Stimulated activated naive CD8-positive, alpha-beta T cell treated with anti-CD3 and anti-CD28 coated beads, Interleukin-15, amount 100 ng/mL, for 72 hours (primary cell): Measurements from ENCODE around the gene PBX1.
A peak's percentile ranks its signal among the peaks of the same experiment; 100 is the strongest.

Experiments
- ATAC-seq: fragments of 150-1000 bp; cut with Tn5 transposase; 2 replicates; pipeline ENCODE4 v1.10.0; 2021; ENCODE audit warnings: mild to moderate bottlenecking, moderate library complexity
- DNase-seq, 2 donors: peaks; one replicate each; pipeline ENCODE4 v3.0.0; 2021 to 2022
- H3K27ac Mint-ChIP-seq, 2 donors: one replicate each; pipeline ENCODE4 v1.8.0; 2022; ENCODE audit warnings: mild to moderate bottlenecking in 2 of 2, mixed read lengths in 2 of 2, moderate library complexity in 2 of 2
- H3K27me3 Mint-ChIP-seq: one replicate; pipeline ENCODE4 v1.8.0; 2022; ENCODE audit warnings: mixed read lengths
- H3K4me1 Mint-ChIP-seq: one replicate; pipeline ENCODE4 v1.8.0; 2022; ENCODE audit warnings: mild to moderate bottlenecking, mixed read lengths
- H3K4me3 Mint-ChIP-seq, 2 donors: one replicate each; pipeline ENCODE4 v1.8.0; 2022; ENCODE audit warnings: mild to moderate bottlenecking in 2 of 2, mixed read lengths in 2 of 2, moderate library complexity in 1 of 2
- H3K9me3 Mint-ChIP-seq, 2 donors: one replicate each; pipeline ENCODE4 v1.8.0; 2022; ENCODE audit warnings: mixed read lengths in 2 of 2

Gene PBX1

DNA sequence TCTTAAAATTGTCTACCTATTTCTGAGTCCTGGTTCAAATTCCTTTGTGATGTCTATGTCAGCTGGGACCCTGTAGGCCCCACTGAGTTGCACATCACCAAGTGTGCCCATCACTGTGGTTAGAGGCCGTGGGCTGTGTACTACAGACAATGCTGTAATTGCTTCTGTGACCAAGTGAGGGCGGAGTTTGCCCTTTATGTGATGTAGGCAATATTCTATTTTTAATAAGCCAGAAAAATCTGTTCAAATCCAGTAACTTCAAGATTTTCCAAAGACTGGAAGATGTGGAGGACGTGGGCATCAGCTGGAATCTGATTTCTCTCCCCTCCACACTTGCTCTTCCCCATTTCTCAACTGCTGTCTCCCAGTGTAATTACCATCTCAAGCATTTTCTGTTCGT is 215.4 kb downstream of the PBX1 start:
- no peaks in the 10 kb centered on the region for H3K27me3 Mint-ChIP-seq
- H3K27ac Mint-ChIP-seq: no peak overlapping the region
- H3K9me3 Mint-ChIP-seq: peaks cover 0 to 5% of the 10 kb centered on the region in 2 donors
- DNase-seq (no peak), ATAC-seq (no peak)
- no peak overlapping the region for H3K4me3 Mint-ChIP-seq
- H3K4me1 Mint-ChIP-seq: no peaks in the 10 kb centered on the region

DNA sequence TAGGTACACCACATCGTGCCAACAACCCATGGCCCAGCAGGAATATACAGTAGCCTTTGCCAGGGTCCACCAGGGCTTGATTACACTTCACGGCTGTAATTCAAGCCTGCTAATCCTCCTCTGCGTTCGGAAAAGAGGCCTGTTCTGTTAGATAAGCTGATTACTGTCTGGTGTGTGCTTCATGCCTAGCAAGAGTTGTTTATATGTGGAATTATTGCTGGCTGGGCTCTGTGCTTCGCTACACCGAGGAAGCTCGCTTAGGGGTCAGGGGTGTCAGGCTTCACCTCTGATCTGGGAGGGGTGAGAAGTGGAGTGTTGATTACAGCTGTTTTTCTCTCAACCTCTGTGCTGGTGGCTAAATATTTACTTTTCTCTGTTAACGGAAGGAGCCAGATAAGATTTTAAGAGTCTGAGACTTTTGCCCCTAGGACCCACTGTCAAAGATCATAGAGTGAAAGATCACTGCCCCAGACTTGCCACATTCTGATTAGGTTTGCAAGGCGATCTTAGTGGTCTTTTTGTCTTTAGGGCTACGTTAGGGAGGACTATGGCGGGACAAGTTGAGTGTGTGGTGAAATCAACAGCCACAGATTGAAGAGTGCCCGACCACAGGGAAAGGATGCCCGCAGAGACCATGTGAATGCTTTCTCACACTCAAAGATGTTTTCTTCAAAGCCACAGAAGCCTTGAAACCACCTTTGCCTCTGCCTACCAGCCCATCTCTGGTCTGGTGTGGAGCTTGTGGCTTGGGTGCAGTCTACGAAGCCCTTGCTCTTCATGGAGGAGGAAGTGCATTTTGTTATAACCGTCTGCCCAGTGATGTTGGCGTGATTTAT is 216.1 kb downstream of the PBX1 start:
- H3K9me3 Mint-ChIP-seq: peaks cover 0 to 5% of the 10 kb centered on the region in 2 donors
- H3K4me1 Mint-ChIP-seq: no peaks in the 10 kb centered on the region
- H3K4me3 Mint-ChIP-seq: no peak overlapping the region
- no peak overlapping the region for H3K27ac Mint-ChIP-seq
- no peaks in the 10 kb centered on the region for H3K27me3 Mint-ChIP-seq
- no peak for DNase-seq
- no peak for ATAC-seq

DNA sequence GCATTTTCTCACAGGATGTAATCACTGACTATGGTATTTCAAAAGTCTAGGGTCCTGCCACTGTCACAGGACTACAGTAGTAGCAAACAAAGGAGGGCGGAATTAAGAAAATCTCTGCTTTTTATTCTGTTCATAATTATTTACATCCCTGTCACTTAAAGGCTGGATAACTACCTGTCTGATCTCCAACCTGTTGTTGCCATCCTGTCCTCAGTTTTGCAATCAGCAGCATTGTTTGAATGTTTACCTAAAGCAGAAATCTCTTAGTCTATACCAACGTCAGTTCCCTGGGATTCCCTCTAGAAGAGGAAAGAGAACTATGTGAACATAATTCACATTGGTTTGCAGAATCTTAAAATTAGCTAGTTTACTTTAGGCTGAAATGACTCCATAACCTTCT is 218.5 kb downstream of the PBX1 start:
- Mint-ChIP-seq H3K27ac (no peak overlapping the region), H3K4me1 (no peaks in the 10 kb centered on the region), H3K27me3 (no peaks in the 10 kb centered on the region), H3K9me3 (peaks cover 0 to 5% of the 10 kb centered on the region in 2 donors), H3K4me3 (no peak overlapping the region)
- DNase-seq (no peak), ATAC-seq (no peak)

DNA sequence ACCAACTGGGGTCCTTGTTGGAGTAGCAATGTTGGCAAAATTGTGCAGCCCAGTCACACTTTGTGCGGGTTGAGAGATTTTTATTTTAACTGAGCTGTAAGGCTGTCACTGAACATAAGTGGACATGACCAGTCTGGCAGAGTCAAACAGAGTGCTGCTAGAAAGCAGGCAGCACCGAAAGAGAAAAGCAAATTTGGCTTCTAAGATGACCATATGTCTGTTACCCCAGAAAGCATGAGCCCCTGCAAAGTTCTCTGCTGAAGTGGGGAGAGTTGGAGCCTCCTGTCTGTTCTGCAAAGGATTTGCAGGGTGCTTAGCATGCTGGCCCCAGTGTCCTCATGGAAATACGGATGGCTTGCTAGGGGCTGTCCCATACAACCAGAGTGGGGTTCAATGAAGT is 220.4 kb downstream of the PBX1 start:
- Mint-ChIP-seq H3K27ac (no peak overlapping the region), H3K4me1 (no peaks in the 10 kb centered on the region), H3K4me3 (no peak overlapping the region), H3K27me3 (no peaks in the 10 kb centered on the region), H3K9me3 (no peaks in the 10 kb centered on the region)
- ATAC-seq (no peak), DNase-seq (no peak)

DNA sequence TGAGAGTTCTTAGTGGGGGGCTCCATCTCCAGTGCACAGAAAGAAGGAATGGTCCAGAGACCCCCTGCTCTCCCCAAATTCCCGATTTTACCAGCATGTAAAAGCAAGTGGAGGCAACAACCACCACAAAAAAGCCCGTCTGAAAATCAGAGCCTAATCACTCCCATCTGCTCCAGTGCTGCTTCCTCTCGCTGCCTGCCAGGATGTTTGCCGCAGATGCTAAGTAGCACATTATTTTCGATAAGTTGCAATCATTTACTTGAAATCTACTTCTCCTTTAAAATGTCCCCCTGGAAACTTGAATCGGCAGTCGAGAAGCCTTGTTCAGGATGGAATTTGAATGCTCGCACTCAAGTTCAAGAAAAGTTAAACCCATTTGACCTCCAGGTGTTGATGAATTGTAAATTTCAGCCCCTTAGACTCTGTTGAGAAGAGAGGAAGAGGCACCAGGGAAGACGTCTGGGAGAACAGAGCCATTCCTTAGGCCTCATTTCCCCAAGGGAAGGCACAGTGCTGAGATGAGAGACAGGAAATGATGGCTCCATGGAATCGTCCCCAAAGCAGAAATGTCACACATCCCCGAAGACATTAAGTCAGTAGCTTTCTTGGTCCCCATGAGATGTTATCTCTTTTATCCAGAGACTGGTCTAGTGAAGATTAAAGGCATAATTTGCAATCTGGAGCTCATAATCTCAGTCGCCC is 221.3 kb downstream of the PBX1 start:
- H3K4me1 Mint-ChIP-seq: no peaks in the 10 kb centered on the region
- DNase-seq (no peak), ATAC-seq (no peak)
- H3K27me3 Mint-ChIP-seq: no peaks in the 10 kb centered on the region
- no peaks in the 10 kb centered on the region for H3K9me3 Mint-ChIP-seq
- H3K27ac Mint-ChIP-seq: no peak overlapping the region
- no peak overlapping the region for H3K4me3 Mint-ChIP-seq

DNA sequence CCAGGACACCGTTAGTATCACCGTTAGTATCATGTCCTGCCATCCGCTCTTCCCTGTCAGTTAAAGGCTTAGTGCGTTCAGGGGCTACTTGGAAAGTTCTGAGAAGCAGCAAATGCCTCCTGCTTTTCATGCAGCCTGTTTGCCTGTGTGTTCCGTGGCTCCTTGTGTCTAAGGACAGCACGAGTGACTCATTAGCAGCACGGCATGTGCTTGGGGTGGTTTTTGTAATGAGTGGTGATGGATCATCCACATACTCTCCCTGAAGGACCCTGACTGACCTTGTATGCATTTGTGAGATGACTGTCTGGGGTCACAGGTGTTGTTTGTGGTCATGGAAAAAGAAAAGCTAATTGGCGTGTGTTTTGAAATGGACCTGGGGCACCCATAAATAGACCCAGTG is 221.9 kb downstream of the PBX1 start:
- H3K27ac Mint-ChIP-seq: no peak overlapping the region
- H3K4me3 Mint-ChIP-seq: no peak overlapping the region
- H3K9me3 Mint-ChIP-seq: no peaks in the 10 kb centered on the region
- ATAC-seq (no peak), DNase-seq (no peak)
- peaks cover under 1% of the 10 kb centered on the region for H3K27me3 Mint-ChIP-seq
- no peaks in the 10 kb centered on the region for H3K4me1 Mint-ChIP-seq

DNA sequence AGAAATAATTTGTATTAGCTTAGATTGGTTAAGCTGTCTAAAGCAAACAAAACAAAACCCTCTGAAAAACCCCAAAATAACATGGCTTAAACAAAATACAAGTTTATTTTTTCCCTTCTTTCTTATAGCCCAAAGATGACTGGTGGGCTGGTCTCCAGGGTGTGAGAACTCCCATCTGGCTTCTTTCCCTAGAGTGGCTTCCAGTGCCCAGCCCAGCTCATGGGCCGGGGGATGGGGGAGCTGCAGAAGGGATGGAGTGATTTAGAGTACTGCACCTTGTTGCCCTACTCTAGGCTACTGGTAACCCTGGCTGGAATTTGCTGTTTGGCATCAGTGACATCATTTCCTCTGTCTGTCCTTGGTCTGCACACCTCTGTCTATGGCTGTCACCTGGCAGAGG is 223.0 kb downstream of the PBX1 start:
- Mint-ChIP-seq H3K4me1 (no peaks in the 10 kb centered on the region), H3K27ac (no peak overlapping the region), H3K4me3 (no peak overlapping the region), H3K27me3 (peaks cover 11% of the 10 kb centered on the region), H3K9me3 (no peaks in the 10 kb centered on the region)
- DNase-seq: no peak
- no peak for ATAC-seq

DNA sequence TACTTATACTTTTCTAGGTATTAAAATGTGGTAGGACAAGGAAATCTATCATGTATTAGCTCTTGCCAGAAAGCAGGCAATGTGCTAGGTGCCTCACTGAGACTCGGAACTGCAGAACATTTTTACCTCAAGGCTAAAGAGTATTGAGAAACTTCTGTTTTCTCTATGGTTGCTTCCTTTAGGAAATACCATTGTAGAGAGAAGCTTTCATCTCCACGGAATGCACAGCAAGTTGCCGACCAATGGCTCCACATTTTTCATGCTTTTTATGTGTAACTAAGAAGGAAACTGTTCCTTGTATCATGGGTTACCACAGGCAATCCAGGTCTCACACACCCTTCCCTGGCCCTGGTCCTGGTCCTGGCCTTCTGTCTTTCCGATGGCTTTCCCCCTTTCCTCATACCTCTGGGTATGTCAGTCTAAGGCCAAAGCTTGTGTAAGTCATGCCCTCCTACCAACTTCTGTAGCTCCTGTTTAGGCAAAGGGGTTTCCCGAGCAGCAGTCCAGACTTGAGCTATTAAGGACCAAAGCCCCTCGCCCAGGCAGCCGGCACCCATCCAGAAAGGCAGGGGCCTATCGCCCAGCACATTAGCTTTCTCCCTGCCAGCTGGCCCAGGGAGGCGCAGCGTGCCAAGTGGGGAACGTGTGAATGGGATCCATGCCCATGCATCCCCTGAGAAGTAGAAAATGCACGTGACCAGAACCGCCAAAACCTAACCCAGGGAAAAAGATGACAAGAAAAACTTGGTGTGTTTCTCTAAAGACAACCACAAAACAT is 225.0 kb downstream of the PBX1 start:
- no peak for DNase-seq
- no peak overlapping the region for H3K27ac Mint-ChIP-seq
- no peaks in the 10 kb centered on the region for H3K4me1 Mint-ChIP-seq
- H3K4me3 Mint-ChIP-seq: no peak overlapping the region
- no peaks in the 10 kb centered on the region for H3K9me3 Mint-ChIP-seq
- no peak for ATAC-seq
- peaks cover 19% of the 10 kb centered on the region for H3K27me3 Mint-ChIP-seq

DNA sequence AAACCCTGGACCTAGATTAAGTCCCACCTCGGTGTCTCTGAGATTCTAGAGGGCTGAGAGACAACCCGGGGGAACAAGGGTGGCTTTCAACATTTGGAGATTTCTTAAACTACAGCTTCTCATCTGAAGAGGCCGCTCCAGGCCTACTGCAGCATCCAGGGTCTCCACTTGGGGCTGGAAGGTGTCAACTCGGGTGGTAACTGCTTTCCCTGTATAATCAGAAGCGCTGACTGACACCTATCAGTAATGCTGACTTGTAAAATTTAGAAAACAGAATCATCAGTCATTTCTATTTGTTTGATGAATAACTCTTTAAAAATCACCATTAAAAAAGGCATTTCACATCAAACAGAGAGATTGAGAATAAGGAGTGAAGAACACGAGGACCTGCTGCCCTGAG is 226.0 kb downstream of the PBX1 start:
- Mint-ChIP-seq H3K4me3 (no peak overlapping the region), H3K4me1 (no peaks in the 10 kb centered on the region), H3K27ac (no peak overlapping the region), H3K9me3 (no peaks in the 10 kb centered on the region), H3K27me3 (peaks cover 19% of the 10 kb centered on the region)
- DNase-seq (no peak), ATAC-seq (no peak)

DNA sequence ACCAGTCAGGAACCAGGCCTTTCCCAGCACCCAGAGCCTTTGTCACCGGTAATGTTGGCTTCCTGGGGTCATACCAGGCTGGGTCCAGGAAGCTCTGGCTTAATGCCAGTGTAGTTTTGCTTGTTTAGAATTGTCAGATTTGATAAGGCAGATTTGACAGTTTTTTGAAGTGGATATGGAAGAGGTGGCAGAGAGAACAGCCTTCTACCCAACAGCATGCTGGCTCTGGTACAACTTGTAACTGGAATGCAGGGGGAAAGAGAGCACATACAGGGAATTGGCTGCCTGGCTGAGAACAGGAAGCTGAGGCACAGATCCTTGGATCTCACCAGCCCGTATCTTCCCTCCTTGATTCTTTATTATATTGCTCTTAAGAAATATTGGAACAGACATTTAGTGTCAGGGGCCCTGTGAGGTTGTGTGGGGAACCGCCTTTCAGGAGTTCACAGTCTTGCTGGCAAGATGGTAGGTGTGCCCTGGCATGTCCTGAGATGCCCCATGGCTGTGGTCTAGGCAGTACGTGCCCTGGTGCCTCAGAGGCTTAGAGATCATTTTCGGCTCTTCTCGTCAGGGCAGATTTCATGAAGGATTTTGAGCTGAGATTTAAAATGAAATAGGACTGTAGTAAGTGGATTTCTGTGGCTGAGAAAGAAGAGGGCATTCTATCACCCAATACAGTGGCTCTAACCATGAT is 227.0 kb downstream of the PBX1 start:
- Mint-ChIP-seq H3K9me3 (no peaks in the 10 kb centered on the region), H3K27ac (no peak overlapping the region), H3K27me3 (peaks cover 19% of the 10 kb centered on the region), H3K4me1 (no peaks in the 10 kb centered on the region), H3K4me3 (no peak overlapping the region)
- no peak for DNase-seq
- ATAC-seq: no peak

DNA sequence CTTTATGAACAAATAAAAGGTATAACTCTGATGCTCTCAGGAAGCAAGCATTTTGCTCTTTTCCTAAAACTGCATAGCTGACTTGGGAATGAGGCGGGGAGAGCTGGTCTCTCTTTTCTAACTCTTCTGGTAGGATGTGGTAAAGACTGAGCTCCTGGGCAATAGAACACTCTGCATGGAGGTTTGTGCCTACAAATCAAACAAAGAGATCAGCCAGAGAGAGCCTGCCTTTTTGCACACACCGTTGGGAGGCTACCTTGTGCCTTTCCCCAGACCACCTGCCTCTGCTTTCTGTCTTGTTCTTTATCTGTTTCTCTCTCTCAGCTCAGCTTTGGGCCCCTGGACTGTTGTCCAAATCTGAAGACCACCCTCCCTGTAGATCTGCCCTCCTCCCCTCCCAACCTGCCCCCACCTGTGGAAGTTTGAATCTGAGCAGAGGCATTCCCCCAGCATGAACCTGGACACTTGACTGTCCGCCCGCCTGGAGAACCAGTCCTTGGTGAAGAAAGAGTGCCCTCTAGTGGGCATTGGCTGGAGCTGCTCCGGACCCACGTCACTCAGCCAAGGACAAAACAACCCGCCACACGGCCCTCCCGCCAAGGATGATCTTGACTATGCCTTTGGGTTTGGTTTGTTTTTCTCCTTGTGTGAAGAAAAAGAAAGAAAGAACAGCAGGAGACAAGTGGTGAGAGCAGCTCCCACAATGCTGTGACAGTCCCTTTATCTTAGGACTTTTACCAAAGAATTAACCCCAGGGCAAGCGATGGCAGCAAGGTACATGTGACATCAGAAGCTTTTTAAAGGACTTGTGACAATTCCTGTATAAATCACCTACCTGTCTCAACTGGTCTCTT is 228.2 kb downstream of the PBX1 start:
- peak overlapping the region in 1 of 2 donors; percentile 15 for H3K27ac Mint-ChIP-seq

DNA sequence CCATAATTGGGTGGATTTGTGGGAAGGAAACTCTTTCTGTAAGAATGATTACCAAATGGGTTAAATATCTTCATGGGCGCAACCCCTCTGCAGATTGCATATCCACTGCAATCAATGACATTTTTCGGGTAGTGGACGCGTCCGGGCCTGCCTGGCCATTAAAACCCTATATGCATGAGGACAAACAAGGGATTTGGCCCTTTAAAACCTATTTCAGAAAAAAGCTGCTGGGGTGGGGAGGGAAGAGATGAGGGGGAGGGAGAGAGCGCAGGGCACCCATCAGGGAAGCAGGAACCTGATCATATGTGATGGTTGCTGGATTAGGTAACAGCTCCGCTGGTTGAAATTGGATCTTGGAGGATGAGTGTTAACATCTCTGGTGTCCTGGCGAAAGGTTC is 228.8 kb downstream of the PBX1 start:
- Mint-ChIP-seq H3K4me3 (no peak overlapping the region), H3K4me1 (no peaks in the 10 kb centered on the region), H3K9me3 (no peaks in the 10 kb centered on the region), H3K27me3 (peaks cover 19% of the 10 kb centered on the region), H3K27ac (no peak overlapping the region)
- DNase-seq (no peak), ATAC-seq (no peak)

More for the DNA sequence above, 228.2 kb downstream of the PBX1 start:
- Mint-ChIP-seq H3K9me3 (no peaks in the 10 kb centered on the region), H3K4me3 (no peak overlapping the region), H3K4me1 (no peaks in the 10 kb centered on the region), H3K27me3 (peaks cover 19% of the 10 kb centered on the region)
- ATAC-seq: peak; percentile 79
- peak; percentile 50 to 55 for DNase-seq

DNA sequence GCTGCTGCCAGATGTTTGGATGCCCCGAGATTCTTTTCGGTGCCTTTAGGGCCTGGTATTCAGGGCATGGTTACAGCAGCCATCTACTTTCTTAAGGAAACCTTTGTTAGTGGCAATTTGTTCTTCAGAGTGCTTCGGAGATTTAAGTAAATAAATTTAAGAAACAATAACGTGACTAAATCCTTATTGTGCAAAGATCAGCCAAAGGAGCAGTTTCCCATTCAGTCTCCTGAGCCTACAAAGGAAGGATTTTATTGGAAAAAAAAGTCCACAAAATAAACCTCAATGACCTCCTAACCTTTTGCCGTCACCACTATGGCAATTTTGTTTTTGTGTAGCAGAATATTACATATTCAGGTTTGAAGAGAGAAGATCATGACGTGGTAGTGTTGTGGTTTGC is 231.1 kb downstream of the PBX1 start:
- DNase-seq (no peak), ATAC-seq (no peak)
- H3K27ac Mint-ChIP-seq: no peak overlapping the region
- H3K27me3 Mint-ChIP-seq: peaks cover 19% of the 10 kb centered on the region
- no peak overlapping the region for H3K4me3 Mint-ChIP-seq
- H3K4me1 Mint-ChIP-seq: no peaks in the 10 kb centered on the region
- no peaks in the 10 kb centered on the region for H3K9me3 Mint-ChIP-seq

DNA sequence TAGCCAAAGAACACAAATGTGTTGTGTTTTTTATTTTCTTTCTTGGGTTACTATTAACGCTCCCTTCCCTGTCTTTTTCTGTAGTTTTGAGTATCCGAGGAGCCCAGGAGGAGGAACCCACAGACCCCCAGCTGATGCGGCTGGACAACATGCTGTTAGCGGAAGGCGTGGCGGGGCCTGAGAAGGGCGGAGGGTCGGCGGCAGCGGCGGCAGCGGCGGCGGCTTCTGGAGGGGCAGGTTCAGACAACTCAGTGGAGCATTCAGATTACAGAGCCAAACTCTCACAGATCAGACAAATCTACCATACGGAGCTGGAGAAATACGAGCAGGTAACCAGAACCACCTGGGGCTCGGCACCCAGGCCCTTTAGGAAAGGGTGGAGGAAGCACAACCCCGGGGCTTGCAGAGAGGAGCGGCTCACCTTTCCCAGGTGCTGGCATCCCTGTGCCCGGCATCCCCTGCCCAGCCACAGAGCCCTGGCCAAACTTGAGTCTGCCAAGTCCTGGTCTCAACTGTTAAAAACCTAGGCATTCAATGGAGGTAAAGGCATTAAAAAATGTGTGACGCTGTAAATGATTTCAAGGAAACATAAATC is 233.5 kb downstream of the PBX1 start:
- no peak overlapping the region for H3K27ac Mint-ChIP-seq
- ATAC-seq (no peak), DNase-seq (no peak)
- no peaks in the 10 kb centered on the region for H3K9me3 Mint-ChIP-seq
- H3K4me1 Mint-ChIP-seq: no peaks in the 10 kb centered on the region
- H3K27me3 Mint-ChIP-seq: peaks cover 3% of the 10 kb centered on the region
- no peak overlapping the region for H3K4me3 Mint-ChIP-seq
